ENCODE measurements around the gene ALKAL2. TPM values are rescaled to one million over a fixed set of nuclear protein-coding genes. Genes with fewer than 3 reads are reported as not detected.

Gene ALKAL2
- total and polyA plus RNA-seq, 2 experiments from 2014 or later: 2.9 to 27.5 TPM

DNA sequence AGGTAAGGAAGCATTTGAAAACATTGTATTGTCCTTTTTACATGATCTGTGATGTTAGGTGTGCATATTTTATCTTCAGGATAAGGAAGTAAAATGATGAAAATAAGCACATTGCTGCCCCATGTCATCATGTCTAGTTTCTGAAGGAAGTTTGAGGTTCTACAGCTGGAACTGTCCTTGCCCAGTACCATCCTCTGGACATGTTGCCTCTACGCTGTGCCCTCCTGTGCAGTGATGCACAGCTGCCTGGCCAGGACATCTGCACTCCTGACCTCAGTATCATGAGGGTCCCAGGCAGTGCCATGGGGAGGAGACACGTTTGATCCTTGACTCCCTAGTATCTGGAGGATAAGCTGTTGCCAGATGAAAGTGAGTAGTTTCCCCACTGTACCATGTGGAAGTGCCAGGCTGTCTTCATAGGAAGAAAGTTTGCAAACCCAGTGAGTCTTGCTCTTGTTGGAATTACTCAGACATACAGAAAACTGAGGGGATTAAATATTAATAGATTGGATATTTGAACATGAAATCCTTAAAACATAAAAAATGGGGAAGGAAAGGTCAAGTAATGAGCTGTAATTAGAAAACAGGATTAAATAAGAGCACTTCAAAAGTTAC is 9.5 kb downstream of the ALKAL2 start:
- H3K36me3 ChIP-seq (replicated peaks; ENCODE audit: insufficient read depth, low read depth): no peaks in the 10 kb centered on the region
- H2AFZ ChIP-seq: no peak overlapping the region
- no peak overlapping the region for H3K4me2 ChIP-seq
- H4K20me1 ChIP-seq (ENCODE audit: insufficient read depth, poor library complexity, severe bottlenecking): peaks cover 31% of the 10 kb centered on the region
- no peaks in the 10 kb centered on the region for H3K9me2 ChIP-seq (replicated peaks; ENCODE audit: insufficient read depth)
- no peaks in the 10 kb centered on the region for H3K27me3 ChIP-seq
- WGBS (ENCODE audit: low lambda C conversion rate, missing lambda C conversion rate): 100% methylated on average over 2 of the region's 2 CpGs
- H3K27ac ChIP-seq: no peak overlapping the region
- no peaks in the 10 kb centered on the region for H3K9me3 ChIP-seq (ENCODE audit: low read depth)
- H3K4me1 ChIP-seq (ENCODE audit: insufficient read depth): no peaks in the 10 kb centered on the region
- TF ChIP-seq, protein P1, sequence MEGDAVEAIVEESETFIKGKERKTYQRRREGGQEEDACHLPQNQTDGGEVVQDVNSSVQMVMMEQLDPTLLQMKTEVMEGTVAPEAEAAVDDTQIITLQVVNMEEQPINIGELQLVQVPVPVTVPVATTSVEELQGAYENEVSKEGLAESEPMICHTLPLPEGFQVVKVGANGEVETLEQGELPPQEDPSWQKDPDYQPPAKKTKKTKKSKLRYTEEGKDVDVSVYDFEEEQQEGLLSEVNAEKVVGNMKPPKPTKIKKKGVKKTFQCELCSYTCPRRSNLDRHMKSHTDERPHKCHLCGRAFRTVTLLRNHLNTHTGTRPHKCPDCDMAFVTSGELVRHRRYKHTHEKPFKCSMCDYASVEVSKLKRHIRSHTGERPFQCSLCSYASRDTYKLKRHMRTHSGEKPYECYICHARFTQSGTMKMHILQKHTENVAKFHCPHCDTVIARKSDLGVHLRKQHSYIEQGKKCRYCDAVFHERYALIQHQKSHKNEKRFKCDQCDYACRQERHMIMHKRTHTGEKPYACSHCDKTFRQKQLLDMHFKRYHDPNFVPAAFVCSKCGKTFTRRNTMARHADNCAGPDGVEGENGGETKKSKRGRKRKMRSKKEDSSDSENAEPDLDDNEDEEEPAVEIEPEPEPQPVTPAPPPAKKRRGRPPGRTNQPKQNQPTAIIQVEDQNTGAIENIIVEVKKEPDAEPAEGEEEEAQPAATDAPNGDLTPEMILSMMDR (IDR thresholded peaks at IDR 0.05; ENCODE audit: poor library complexity): no peak
- TF ChIP-seq EZH2 (IDR thresholded peaks at IDR 0.05; ENCODE audit: borderline replicate concordance) (no peak), EZH2phosphoT487 (IDR thresholded peaks at IDR 0.05; ENCODE audit: low read depth, severe bottlenecking, unreplicated experiment) (no peak)
- no peak overlapping the region for H3K4me3 ChIP-seq
- peaks cover 41% of the 10 kb centered on the region for H3K79me2 ChIP-seq
- no peak for DNase-seq (ENCODE audit: low spot score)

DNA sequence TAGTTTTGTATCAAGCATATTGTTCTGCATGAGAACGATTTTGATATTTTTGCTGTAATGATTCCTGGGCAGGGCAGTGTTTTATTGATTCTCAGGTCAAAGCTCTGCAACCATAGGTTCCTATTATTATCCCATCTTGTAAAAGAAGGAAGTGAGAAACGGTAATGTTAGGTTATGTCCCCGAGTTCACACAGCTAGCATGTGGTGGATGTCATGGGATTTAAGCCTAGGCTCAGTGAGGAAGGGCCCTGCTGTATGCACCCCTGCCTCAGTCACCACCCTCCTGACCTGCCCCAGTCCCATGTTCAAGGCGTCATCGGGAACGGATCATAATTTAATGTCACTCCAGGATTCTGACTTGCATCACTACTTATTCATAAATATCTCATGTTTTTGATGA is 12.4 kb downstream of the ALKAL2 start:
- Histone ChIP-seq H3K4me2 (no peak overlapping the region), H4K20me1 (ENCODE audit: insufficient read depth, poor library complexity, severe bottlenecking) (peaks cover 58% of the 10 kb centered on the region), H3K4me3 (no peak overlapping the region), H3K79me2 (peaks cover 71% of the 10 kb centered on the region), H3K4me1 (ENCODE audit: insufficient read depth) (no peaks in the 10 kb centered on the region), H3K36me3 (replicated peaks; ENCODE audit: insufficient read depth, low read depth) (no peaks in the 10 kb centered on the region), H3K27ac (no peak overlapping the region), H3K9me2 (replicated peaks; ENCODE audit: insufficient read depth) (no peaks in the 10 kb centered on the region), H3K27me3 (no peaks in the 10 kb centered on the region), H3K9me3 (ENCODE audit: low read depth) (no peaks in the 10 kb centered on the region), H2AFZ (no peak overlapping the region)
- no peak for TF ChIP-seq EZH2phosphoT487 (IDR thresholded peaks at IDR 0.05; ENCODE audit: low read depth, severe bottlenecking, unreplicated experiment)
- no peak for TF ChIP-seq EZH2 (IDR thresholded peaks at IDR 0.05; ENCODE audit: borderline replicate concordance)
- TF ChIP-seq, protein P1 (IDR thresholded peaks at IDR 0.05; ENCODE audit: poor library complexity): no peak
- WGBS (ENCODE audit: low lambda C conversion rate, missing lambda C conversion rate): 95% methylated on average over 6 of the region's 6 CpGs
- no peak for DNase-seq (ENCODE audit: low spot score)

DNA sequence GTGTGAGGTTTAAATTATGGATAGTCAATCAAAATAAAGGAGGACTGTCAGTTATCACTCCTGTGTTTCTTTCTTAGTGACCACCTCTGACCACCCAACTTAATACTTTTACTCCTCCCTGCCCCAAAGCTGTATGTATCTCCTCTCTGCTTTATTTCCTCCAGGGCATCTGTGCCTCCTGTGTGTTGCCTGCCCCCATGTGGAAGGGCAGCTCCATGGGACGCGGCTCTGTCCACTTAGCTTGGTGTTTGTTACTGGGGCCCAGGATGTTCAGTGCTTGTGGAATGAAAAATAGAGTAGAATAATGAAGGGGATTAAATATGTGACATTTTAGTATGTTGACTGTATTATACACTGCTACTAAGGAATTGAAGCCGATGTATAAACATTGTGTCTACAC is 13.4 kb downstream of the ALKAL2 start:
- Histone ChIP-seq H3K27ac (no peak overlapping the region), H3K4me2 (no peak overlapping the region), H3K4me3 (no peak overlapping the region), H3K9me2 (replicated peaks; ENCODE audit: insufficient read depth) (no peaks in the 10 kb centered on the region), H3K27me3 (no peaks in the 10 kb centered on the region), H2AFZ (no peak overlapping the region), H3K9me3 (ENCODE audit: low read depth) (no peaks in the 10 kb centered on the region), H4K20me1 (ENCODE audit: insufficient read depth, poor library complexity, severe bottlenecking) (peaks cover 68% of the 10 kb centered on the region), H3K36me3 (replicated peaks; ENCODE audit: insufficient read depth, low read depth) (no peaks in the 10 kb centered on the region), H3K4me1 (ENCODE audit: insufficient read depth) (no peaks in the 10 kb centered on the region), H3K79me2 (peaks cover 80% of the 10 kb centered on the region)
- no peak for DNase-seq (ENCODE audit: low spot score)
- WGBS (ENCODE audit: low lambda C conversion rate, missing lambda C conversion rate): 100% methylated on average over 3 of the region's 3 CpGs
- TF ChIP-seq, protein P1 (IDR thresholded peaks at IDR 0.05; ENCODE audit: poor library complexity): peak; percentile 12
- TF ChIP-seq EZH2phosphoT487 (IDR thresholded peaks at IDR 0.05; ENCODE audit: low read depth, severe bottlenecking, unreplicated experiment) (no peak), EZH2 (IDR thresholded peaks at IDR 0.05; ENCODE audit: borderline replicate concordance) (no peak)
